Esophagus muscularis mucosa (tissue), 4 donors: ENCODE measurements around the gene TLX1. TPM values are rescaled to one million over a fixed set of nuclear protein-coding genes. Genes with fewer than 3 reads are reported as not detected.
A peak's percentile ranks its signal among the peaks of the same experiment; 100 is the strongest.

ENCODE experiments used
- DNase-seq: peaks from one replicate; pipeline ENCODE4 v3.0.0-alpha.2; 2017; ENCODE audit errors: extremely low spot score
- H3K27ac ChIP-seq, 4 donors: fragments of 200-600 bp; sonication (generic); replicated peaks in 1 of 4; 1 replicate in 3 of 4; 2 replicates in 1 of 4; pipeline ENCODE4 v1.5.1; 2016 to 2019; ENCODE audit warnings: mild to moderate bottlenecking in 1 of 4
- H3K27me3 ChIP-seq, 4 donors: fragments of 200-600 bp; sonication (generic); one replicate each; pipeline versions ENCODE4 v1.5.1 to v1.6.0; 2016 to 2019
- H3K36me3 ChIP-seq, 4 donors: fragments of 200-600 bp; sonication (generic); one replicate each; pipeline ENCODE4 v1.5.1; 2016 to 2019
- H3K4me1 ChIP-seq, 4 donors: fragments of 200-600 bp; sonication (generic); one replicate each; pipeline ENCODE4 v1.5.1; 2016 to 2019
- H3K4me3 ChIP-seq, 4 donors: fragments of 200-600 bp; sonication (generic); 1 replicate in 2 of 4; 2 replicates in 2 of 4; pipeline ENCODE4 v1.5.1; 2016 to 2019; ENCODE audit warnings: mild to moderate bottlenecking in 4 of 4, moderate library complexity in 1 of 4
- H3K9me3 ChIP-seq, 4 donors: fragments of 200-600 bp; sonication (generic); 1 replicate in 3 of 4; 2 replicates in 1 of 4; pipeline ENCODE4 v1.5.1; 2016 to 2019
- EP300 ChIP-seq: sonication (generic); formaldehyde crosslinking; IDR thresholded peaks from one replicate; pipeline ENCODE4 v1.6.1; 2017; ENCODE audit warnings: antibody characterized with exemption
- POLR2A ChIP-seq: fragments of 450-650 bp; IDR thresholded peaks from one replicate; pipeline ENCODE4 v1.6.1; 2017; ENCODE audit warnings: antibody characterized with exemption, moderate library complexity, mild to moderate bottlenecking, low read depth
- POLR2AphosphoS5 ChIP-seq, 2 donors: sonication (generic); formaldehyde crosslinking; IDR thresholded peaks; one replicate each; pipeline ENCODE4 v1.6.1; 2017; ENCODE audit warnings: antibody characterized with exemption in 2 of 2
- WGBS: methylation state at CpG from one replicate; pipeline ENCODE4 v1.1.5; 2018; 5-methylcytosine and 5-hydroxymethylcytosine counted together
- intact Hi-C: fragments of 100-400 bp; cut with DNase I; formaldehyde crosslinking; loops from one replicate; pipeline ENCODE4 v1.15.1; 2023
- total RNA-seq, 4 donors: library from RNA; depleted of rRNA; stranded (reverse); fragments of >200 nt; gene quantifications; one replicate each; pipeline versions ENCODE4 v1.1.0 to v1.2.1, GENCODE V29; 2016
- TF ChIP-seq, protein P1 (sequence below), 3 experiments: fragments of 200-600 bp in 2 of 3; fragments of 450-650 bp in 1 of 3; sonication (generic) in 2 of 3; IDR thresholded peaks; one replicate each; pipeline ENCODE4 v1.5.1; 2017 to 2019; ENCODE audit warnings: antibody characterized with exemption in 3 of 3, mild to moderate bottlenecking in 2 of 3, moderate library complexity in 1 of 3

Gene TLX1
- total RNA-seq, 4 donors from 2014 or later, result not detected

DNA sequence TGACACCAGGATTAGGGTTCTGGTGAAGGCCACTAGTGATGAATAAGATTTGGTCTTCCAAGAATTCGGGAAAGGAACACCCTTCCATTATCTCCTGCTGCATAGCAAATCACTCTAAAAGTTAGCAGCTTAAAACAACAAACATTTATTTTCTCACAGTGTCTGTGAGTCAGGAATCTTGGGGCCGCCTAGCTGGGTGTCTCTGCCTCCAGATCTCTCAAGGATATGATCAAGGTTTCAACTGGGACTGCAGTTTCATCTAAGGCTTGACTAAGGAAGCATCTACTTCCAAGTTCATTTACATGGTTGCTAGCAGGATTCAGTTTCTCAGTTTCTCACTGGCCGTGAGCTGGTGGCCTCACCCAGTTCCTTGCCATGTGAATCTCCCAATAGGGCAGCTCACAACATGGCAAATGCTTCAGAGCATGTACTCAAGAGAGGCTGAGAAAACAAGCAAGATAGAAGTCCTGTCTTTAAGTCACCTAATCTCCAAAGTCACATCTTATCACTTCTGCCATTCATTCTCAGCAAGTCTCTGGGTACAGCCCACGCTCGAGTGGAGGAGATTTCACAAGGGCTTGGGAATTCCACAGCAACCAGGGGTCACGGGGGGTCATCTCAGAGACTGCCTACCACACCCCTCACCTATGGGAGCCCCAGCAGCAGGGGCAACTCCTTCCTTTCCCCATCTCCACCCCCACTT, 26.8 kb downstream of the TLX1 start:
- TF ChIP-seq EP300, result no peak
- Histone ChIP-seq H3K27ac (no peak overlapping the region), H3K4me3 (no peak overlapping the region), H3K36me3 (no peaks in the 10 kb centered on the region), H3K27me3 (peaks cover 0 to 92% (median 7%) of the 10 kb centered on the region in 4 donors), H3K4me1 (peaks cover 0 to 6% (median 5%) of the 10 kb centered on the region in 4 donors), H3K9me3 (no peaks in the 10 kb centered on the region)
- intact Hi-C loops, result no loop called here
- no peak for DNase-seq
- WGBS, result 47% methylated on average over 4 of the region's 6 CpGs

DNA sequence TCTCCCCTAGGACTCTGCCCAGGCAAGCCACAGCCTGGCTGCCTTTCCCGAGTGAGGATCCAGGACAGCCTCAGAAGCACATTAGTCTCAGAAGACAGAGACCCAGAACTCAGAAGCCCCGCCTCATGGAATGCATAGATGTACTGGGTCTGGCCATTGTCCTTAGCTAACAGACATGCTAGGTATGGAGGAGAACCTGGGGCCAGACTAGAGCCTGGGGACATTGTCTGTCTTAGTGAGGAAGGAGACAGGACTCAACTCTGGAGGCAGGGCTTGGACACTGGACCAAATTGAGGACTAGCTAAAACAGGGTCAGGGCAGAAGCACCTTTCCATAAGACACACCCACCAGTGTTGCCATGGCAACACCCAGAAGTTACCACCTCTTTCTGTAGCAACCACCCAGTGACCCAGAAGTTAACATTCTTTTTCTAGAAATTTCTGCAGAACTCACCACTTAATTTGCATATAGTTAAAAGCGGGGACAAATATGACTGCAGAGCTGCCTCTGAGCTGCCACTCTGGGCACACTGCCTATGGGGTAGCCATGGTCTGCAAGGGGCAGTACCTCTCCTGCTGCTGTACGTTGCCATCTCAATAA, 27.5 kb downstream of the TLX1 start:
- Histone ChIP-seq H3K9me3 (no peaks in the 10 kb centered on the region), H3K27me3 (peaks cover 0 to 95% (median 9%) of the 10 kb centered on the region in 4 donors), H3K27ac (no peak overlapping the region), H3K4me1 (peaks cover 0 to 6% (median 5%) of the 10 kb centered on the region in 4 donors), H3K4me3 (no peak overlapping the region), H3K36me3 (no peaks in the 10 kb centered on the region)
- WGBS, result 55% methylated on average over 4 of the region's 4 CpGs
- DNase-seq, result no peak
- intact Hi-C loops, result no loop called here
- TF ChIP-seq POLR2A, result no peak
- TF ChIP-seq, protein P1, sequence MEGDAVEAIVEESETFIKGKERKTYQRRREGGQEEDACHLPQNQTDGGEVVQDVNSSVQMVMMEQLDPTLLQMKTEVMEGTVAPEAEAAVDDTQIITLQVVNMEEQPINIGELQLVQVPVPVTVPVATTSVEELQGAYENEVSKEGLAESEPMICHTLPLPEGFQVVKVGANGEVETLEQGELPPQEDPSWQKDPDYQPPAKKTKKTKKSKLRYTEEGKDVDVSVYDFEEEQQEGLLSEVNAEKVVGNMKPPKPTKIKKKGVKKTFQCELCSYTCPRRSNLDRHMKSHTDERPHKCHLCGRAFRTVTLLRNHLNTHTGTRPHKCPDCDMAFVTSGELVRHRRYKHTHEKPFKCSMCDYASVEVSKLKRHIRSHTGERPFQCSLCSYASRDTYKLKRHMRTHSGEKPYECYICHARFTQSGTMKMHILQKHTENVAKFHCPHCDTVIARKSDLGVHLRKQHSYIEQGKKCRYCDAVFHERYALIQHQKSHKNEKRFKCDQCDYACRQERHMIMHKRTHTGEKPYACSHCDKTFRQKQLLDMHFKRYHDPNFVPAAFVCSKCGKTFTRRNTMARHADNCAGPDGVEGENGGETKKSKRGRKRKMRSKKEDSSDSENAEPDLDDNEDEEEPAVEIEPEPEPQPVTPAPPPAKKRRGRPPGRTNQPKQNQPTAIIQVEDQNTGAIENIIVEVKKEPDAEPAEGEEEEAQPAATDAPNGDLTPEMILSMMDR (IDR thresholded peaks at IDR 0.05), result no peak
- no peak for TF ChIP-seq EP300
- TF ChIP-seq POLR2AphosphoS5 (IDR thresholded peaks at IDR 0.05), result no peak

DNA sequence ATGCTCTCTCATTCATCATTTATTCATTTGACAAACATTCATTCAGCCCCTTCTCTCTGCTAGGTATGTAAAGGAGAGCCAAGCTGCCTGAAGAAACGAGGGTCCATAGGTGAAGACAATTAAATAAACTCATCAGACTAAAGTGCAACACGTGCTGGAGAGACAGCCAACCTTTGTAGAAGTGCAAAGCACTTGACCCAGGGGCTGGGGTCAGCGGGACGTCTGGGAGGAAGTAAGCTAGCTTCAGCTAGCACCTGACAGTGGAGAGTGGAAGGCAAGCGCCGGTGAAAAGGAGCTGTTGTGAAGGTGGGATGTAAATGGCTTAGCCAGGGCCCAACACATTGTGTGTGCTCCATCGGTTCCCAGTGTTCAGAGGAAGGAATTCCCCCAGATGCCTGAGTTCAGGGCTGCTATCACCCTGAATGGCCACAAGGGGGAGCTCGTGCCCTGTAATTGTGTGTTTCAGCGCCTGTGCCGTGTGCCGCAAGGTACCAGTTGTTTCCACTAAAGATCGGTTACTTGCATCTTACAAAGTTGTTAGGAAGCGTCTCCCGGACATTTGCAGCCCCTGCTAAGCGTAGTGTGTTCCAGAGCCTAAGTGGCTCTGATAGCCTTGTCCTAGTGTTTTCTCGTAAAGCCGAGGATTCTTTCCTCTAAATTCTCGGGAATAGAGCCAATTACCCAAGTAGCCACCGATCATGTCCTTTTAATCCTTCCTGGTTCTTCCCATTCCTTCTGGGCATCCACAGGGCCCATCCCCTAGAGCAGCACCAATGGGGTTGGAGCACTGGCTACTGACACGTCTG, 30.6 kb downstream of the TLX1 start:
- H3K36me3 ChIP-seq, result no peaks in the 10 kb centered on the region
- intact Hi-C loops, result loop anchor here (5.0 kb wide), 1 partner anchor 406 kb away; no protein-coding TSS in a partner anchor
- peaks cover 0 to 88% (median 9%) of the 10 kb centered on the region in 4 donors for H3K27me3 ChIP-seq
- TF ChIP-seq, protein P1 (IDR thresholded peaks at IDR 0.05), result peak in 2 of 3 experiments; percentile 92 to 95
- no peak for TF ChIP-seq EP300
- H3K9me3 ChIP-seq, result no peaks in the 10 kb centered on the region
- peak overlapping the region; percentile 24 to 57 (median 32) for H3K4me3 ChIP-seq
- WGBS, result 4% methylated on average over 17 of the region's 20 CpGs
- H3K27ac ChIP-seq, result no peak overlapping the region
- peak; percentile 93 for DNase-seq
- peaks cover 0 to 6% (median 5%) of the 10 kb centered on the region in 4 donors for H3K4me1 ChIP-seq

DNA sequence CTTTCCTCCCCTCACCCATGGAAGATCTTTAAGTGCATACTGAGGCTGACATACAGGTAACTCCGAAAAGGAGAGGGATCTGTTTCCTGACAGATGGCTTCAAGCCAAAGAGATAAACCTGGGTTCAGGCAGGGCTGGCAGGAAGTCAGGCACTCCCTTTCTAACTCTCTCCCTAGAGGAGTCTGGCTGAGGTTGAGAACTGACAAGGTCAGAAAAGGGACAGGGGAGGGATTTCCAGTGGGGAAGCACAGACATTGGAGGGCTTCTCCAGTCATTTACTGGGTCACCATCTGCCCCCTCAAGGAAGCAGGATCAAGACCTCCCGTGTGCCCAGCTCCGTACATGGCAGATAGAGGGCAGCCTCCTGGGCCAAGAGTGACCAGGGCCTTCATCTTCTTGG, 31.6 kb downstream of the TLX1 start:
- Histone ChIP-seq H3K27ac (no peak overlapping the region), H3K4me1 (peaks cover 0 to 6% (median 5%) of the 10 kb centered on the region in 4 donors), H3K36me3 (no peaks in the 10 kb centered on the region), H3K4me3 (no peak overlapping the region), H3K27me3 (peaks cover 0 to 88% (median 9%) of the 10 kb centered on the region in 4 donors), H3K9me3 (no peaks in the 10 kb centered on the region)
- intact Hi-C loops, result loop anchor here (5.0 kb wide), 1 partner anchor 405 kb away; no protein-coding TSS in a partner anchor
- 40% methylated on average over 3 of the region's 3 CpGs for WGBS
- TF ChIP-seq, protein P1 (IDR thresholded peaks at IDR 0.05), result no peak
- TF ChIP-seq EP300 (no peak), POLR2A (no peak), POLR2AphosphoS5 (IDR thresholded peaks at IDR 0.05) (no peak)
- DNase-seq, result no peak

DNA sequence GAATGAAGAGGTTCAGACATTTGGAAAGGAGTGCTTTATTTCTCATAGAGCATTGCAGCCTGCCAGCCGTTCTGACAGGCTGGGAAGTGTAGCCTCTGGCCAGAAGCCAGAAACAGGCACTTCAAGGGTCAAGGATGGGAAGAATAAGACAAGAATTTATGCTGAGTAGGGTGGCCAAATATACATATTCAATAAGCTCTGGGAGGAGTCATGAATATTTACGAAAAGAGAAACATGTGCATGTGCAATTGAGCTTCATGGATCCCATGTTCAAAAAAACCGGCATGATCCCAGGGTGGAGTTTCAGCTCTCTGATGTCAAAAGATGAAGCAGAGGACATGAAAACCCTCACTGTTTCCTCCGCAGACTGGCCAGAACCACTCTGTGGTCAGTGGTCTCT, 32.9 kb downstream of the TLX1 start:
- no peak overlapping the region for H3K27ac ChIP-seq
- no peak overlapping the region for H3K4me3 ChIP-seq
- 42% methylated on average over 4 of the region's 4 CpGs for WGBS
- DNase-seq, result no peak
- no peaks in the 10 kb centered on the region for H3K36me3 ChIP-seq
- H3K4me1 ChIP-seq, result peaks cover 0 to 6% (median 5%) of the 10 kb centered on the region in 4 donors
- TF ChIP-seq POLR2A, result no peak
- TF ChIP-seq EP300, result no peak
- TF ChIP-seq, protein P1 (IDR thresholded peaks at IDR 0.05), result no peak
- no peak for TF ChIP-seq POLR2AphosphoS5 (IDR thresholded peaks at IDR 0.05)
- no peaks in the 10 kb centered on the region for H3K9me3 ChIP-seq
- intact Hi-C loops, result loop anchor here (5.0 kb wide), 1 partner anchor 403 kb away; no protein-coding TSS in a partner anchor
- H3K27me3 ChIP-seq, result peaks cover 0 to 82% (median 12%) of the 10 kb centered on the region in 4 donors
